GM19351 (cell line): ENCODE data around the gene TK2.
"Not testable (repeated sequence)": the region's sequence is repeated elsewhere in the genome, so short reads cannot be mapped to it uniquely, and the experiment has no call there.

Experiments used
- ATAC-seq: cut with Tn5 transposase; IDR thresholded peaks from one replicate; pipeline ENCODE4 v1.9.1; 2021; ENCODE audit warnings: mild to moderate bottlenecking, moderate library complexity; ENCODE audit not compliant: unreplicated experiment

The TK2 gene

GRCh38 chr16:66508248-66508913 is 41.5 kb downstream of the TK2 start:
- ATAC-seq, result peak; percentile 75

- ATAC-seq, result no peak
These were observed 42.1 kb downstream of the TK2 start for GRCh38 chr16:66507731-66508239.

- ATAC-seq, result no peak
These were observed 46.3 kb downstream of the TK2 start for GRCh38 chr16:66503612-66504011.

- ATAC-seq, result no peak
These were observed 46.9 kb downstream of the TK2 start for GRCh38 chr16:66503030-66503429.

- no peak for ATAC-seq
These were observed 47.7 kb downstream of the TK2 start for GRCh38 chr16:66502020-66502913.

- not testable (repeated sequence) for ATAC-seq
These were observed 48.4 kb downstream of the TK2 start for GRCh38 chr16:66501563-66501962.

- ATAC-seq, result not testable (repeated sequence)
These were observed 52.0 kb downstream of the TK2 start for GRCh38 chr16:66497921-66498320.

- ATAC-seq, result not testable (repeated sequence)
These were observed 53.7 kb downstream of the TK2 start for GRCh38 chr16:66496226-66496625.

- ATAC-seq, result no peak
These were observed 54.5 kb downstream of the TK2 start for GRCh38 chr16:66495440-66495839.

GRCh38 chr16:66494916-66495315 is 55.0 kb downstream of the TK2 start:
- ATAC-seq, result no peak

- no peak for ATAC-seq
These were observed 56.2 kb downstream of the TK2 start for GRCh38 chr16:66493490-66494401.

- no peak for ATAC-seq
These were observed 58.2 kb downstream of the TK2 start for GRCh38 chr16:66491716-66492064.

GRCh38 chr16:66490774-66491715 is 58.9 kb downstream of the TK2 start:
- ATAC-seq, result no peak

GRCh38 chr16:66489818-66490217 is 60.1 kb downstream of the TK2 start:
- no peak for ATAC-seq

- ATAC-seq, result no peak
These were observed 60.5 kb downstream of the TK2 start for GRCh38 chr16:66489385-66489784.

- ATAC-seq, result no peak
These were observed 61.4 kb downstream of the TK2 start for GRCh38 chr16:66488505-66488904.

- no peak for ATAC-seq
These were observed 62.2 kb downstream of the TK2 start for GRCh38 chr16:66487580-66488275.

- ATAC-seq, result no peak
These were observed 62.9 kb downstream of the TK2 start for GRCh38 chr16:66486773-66487579.
